GM12878 (cell line): ENCODE data around the gene HPF1. TPM values are rescaled to one million over a fixed set of nuclear protein-coding genes. Genes with fewer than 3 reads are reported as not detected.

Experiments
- polyA plus RNA-seq, 11 experiments: library from polyadenylated mRNA; depleted of rRNA in 4 of 11; unstranded in 6 of 11; stranded (reverse) in 5 of 11; fragments of >200 nt; fragmentation: Nextera tagmentation in 4 of 11; fragmentation: Illumina TruSeq in 1 of 11; extraction: Ambion mirVana in 4 of 11; extraction: Trizol in 1 of 11; gene quantifications; 1 replicate in 1 of 11; 2 replicates in 10 of 11; pipeline versions ENCODE4 v1.2.1 to v1.2.3, GENCODE V29; 2011 to 2016; ENCODE audit warnings: inconsistent platforms in 2 of 11, missing spikeins in 2 of 11, low read depth in 1 of 11
- total RNA-seq, 4 experiments: library from RNA; depleted of rRNA in 3 of 4; stranded (reverse); fragments of >200 nt in 3 of 4; fragmentation: Illumina TruSeq in 1 of 4; extraction: Trizol in 1 of 4; gene quantifications; 2 replicates each; pipeline versions ENCODE4 v1.2.1 to v1.2.3, GENCODE V29; 2013 to 2021

The HPF1 gene
- total and polyA plus RNA-seq, 10 of the 15 experiments (the other 5 are each of a cell fraction or from before 2014, with no cell fraction given): 31.2 to 93.5 (median 48.7) TPM

Other genes with a start within 250 kb of the HPF1 start
- 5.7 and 7.6 TPM in 2 replicates for gene NEK1, start 145.4 kb downstream of the HPF1 start, total RNA-seq (2014; rRNA removed)
- 6.7 and 7.2 TPM in 2 replicates for gene NEK1, start 145.4 kb downstream of the HPF1 start, total RNA-seq (2014; rRNA removed; fragmentation: Illumina TruSeq; extraction: Trizol)
- 9.5 and 10.3 TPM in 2 replicates for gene NEK1, start 145.4 kb downstream of the HPF1 start, total RNA-seq (2021)
- gene NEK1, start 145.4 kb downstream of the HPF1 start, polyA plus RNA-seq (2011; rRNA removed): 11.0 and 18.1 TPM in 2 replicates
- gene NEK1, start 145.4 kb downstream of the HPF1 start, polyA plus RNA-seq (2014; fragmentation: Illumina TruSeq; extraction: Trizol): 8.3 and 10.4 TPM in 2 replicates
- 1 to 10 TPM; 4.9 to 5.1 TPM for gene NEK1, start 145.4 kb downstream of the HPF1 start, polyA plus RNA-seq (2014; fragmentation: Nextera tagmentation; extraction: Ambion mirVana)
- gene NEK1, start 145.4 kb downstream of the HPF1 start, polyA plus RNA-seq (2014; rRNA removed): 3.3 and 5.1 TPM in 2 replicates
- 10 to 100 TPM; 12.9 to 16.1 TPM for gene NEK1, start 145.4 kb downstream of the HPF1 start, polyA plus RNA-seq (2016; fragmentation: Nextera tagmentation; extraction: Ambion mirVana)
- 11.8 and 12.3 TPM in 2 replicates for gene CLCN3, start 137.4 kb downstream of the HPF1 start, total RNA-seq (2014; rRNA removed)
- gene CLCN3, start 137.4 kb downstream of the HPF1 start, total RNA-seq (2014; rRNA removed; fragmentation: Illumina TruSeq; extraction: Trizol): 16.2 and 18.2 TPM in 2 replicates
- 17.1 and 17.2 TPM in 2 replicates for gene CLCN3, start 137.4 kb downstream of the HPF1 start, total RNA-seq (2021)
- 22.8 and 36.6 TPM in 2 replicates for gene CLCN3, start 137.4 kb downstream of the HPF1 start, polyA plus RNA-seq (2011; rRNA removed)
- 16.0 and 27.9 TPM in 2 replicates for gene CLCN3, start 137.4 kb downstream of the HPF1 start, polyA plus RNA-seq (2014; fragmentation: Illumina TruSeq; extraction: Trizol)
- 1 to 10 TPM; 4.0 to 4.7 TPM for gene CLCN3, start 137.4 kb downstream of the HPF1 start, polyA plus RNA-seq (2014; fragmentation: Nextera tagmentation; extraction: Ambion mirVana)
- gene CLCN3, start 137.4 kb downstream of the HPF1 start, polyA plus RNA-seq (2014; rRNA removed): 9.9 and 10.0 TPM in 2 replicates
- gene CLCN3, start 137.4 kb downstream of the HPF1 start, polyA plus RNA-seq (2016; fragmentation: Nextera tagmentation; extraction: Ambion mirVana): 10 to 100 TPM; 11.0 to 11.3 TPM